HUDEP-2 (cell line): ENCODE measurements around the gene LMCD1.

Experiments
- DNase-seq, 76 experiments: peaks; one replicate each; lab custom pipeline; 2025; ENCODE audit not compliant: unreplicated experiment in 76 of 76; lab: John Stamatoyannopoulos, UW

The LMCD1 gene

DNA sequence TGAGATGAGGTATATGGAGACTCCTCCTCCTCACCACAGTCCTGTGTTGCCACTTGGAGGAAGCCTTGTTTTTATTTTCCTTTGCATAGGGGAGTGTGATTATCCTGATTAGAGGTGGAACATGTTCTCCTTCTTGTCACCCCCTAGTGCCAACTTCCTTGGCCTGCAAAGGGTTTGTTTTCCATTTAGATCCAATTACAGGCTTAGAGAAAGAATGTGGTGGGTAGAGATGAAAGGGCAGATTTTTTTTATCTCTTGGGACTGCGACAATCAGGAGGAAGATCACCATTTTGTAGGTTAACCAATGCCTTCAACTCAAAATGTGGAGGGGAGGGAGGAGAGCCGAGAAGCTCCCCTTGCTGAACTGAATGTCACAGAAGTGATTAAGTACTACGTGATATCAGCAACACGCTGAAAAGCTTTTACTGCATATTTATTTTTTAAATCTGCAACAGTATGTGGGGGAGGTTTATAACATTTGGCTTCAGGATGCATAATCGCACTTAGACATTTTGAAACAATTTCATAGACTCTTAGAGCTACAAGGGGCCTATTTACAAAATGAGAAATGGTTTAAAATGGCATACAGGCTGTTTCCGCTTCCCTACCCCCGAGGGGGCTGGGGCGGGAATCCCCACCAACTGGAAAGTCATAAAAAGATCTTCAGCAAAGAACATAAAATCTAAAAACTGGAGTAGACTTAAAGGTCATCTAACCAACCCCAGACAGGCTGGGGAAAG is 2.4 kb downstream of the LMCD1 start:
- peak in 4 of 76 experiments; percentile 6 to 19 (median 14) for DNase-seq

GRCh38 chr3:8504611-8504973 is 3.0 kb downstream of the LMCD1 start:
- no peak for DNase-seq

DNA sequence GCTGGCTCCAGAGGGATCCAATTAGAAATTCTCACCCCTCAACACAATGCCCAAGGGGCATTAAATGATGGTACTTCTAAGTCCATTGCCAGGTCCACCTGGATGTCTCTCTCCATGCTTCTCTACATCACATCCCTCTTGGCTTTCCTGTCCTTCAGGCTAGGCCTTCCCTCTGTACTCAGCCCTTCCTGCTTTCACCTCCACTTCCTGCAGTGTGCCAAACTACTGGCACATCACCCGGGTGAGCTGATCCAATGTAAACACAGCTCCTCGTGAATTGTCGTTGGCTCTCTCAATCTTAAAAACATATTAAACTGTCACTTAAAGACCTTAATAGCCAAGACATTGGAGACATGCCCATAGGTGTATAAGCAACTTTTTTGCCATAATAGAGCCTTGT is 4.0 kb downstream of the LMCD1 start:
- no peak for DNase-seq

DNA sequence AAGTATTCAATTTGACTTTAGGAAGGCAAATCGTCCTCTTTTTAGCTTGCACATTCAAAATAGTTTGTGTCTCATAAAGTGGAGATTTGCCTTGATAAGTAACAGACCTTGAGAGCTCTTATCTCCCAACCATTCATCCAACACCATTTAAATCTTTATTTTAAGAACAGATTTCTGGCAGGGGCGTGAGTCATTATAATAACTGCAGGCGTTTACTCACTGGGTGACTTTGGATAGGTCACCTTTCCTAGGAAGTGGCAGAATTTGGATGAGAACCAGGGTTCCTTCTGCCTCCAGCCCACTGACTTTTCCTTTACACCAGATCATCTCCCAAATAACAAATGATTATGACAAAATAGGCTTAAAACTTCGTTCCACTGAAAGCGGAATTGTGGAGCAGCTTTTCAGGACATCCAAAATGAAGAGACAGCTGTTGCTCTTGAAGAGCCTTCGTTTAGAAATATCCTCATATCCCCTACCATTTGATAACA is 5.0 kb downstream of the LMCD1 start:
- no peak for DNase-seq

- no peak for DNase-seq
Measured at GRCh38 chr3:8507496-8507895, 5.9 kb downstream of the LMCD1 start.

GRCh38 chr3:8509961-8510360 is 8.3 kb downstream of the LMCD1 start:
- no peak for DNase-seq

DNA sequence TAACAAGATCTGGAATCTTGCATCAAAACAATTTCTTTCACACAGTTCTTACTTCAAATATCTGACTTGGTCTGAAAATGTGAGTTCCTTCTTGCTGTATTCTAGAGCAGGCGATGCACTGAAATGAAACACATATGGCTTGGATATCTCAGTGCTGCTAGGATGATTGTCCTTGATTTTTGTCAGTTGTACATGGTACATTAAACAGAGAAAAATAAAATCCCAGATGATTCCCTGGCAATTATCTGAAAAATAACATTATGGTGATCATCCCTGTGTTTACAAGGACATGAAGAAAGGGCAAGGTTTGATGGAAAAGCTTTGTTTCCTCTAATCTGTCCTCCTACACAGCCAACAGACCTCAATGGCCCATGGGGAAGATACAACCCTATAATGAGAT is 10.6 kb downstream of the LMCD1 start:
- DNase-seq = no peak

DNA sequence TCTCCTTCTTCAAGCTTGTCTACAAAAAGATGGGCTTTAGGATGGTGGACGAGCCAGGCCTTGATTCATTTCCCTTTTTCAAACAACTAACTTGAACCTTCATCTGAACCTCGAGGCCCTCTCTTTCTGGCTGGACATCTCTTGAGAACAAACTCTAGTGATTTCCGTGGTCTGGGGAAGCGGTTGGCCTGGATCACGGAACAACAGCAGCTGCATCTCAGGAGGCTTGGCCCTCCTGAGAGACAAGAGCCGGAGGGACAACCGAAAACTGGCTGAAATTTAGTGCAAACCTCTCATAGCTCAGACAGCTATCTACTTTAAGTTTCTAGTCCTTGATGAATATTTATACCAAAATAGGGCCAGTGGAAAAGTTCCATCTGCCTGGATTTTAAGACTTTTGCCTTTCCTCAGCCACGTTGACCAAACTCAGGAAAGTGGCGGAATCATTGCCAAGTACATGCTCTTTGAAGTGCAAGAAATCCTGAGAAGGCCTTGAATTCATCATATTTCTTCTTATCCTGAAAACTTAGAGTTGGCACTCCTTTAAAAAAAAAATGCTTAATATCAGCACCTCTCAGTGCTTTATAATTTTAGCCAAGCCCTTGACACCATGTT is 14.5 kb downstream of the LMCD1 start:
- no peak for DNase-seq

- DNase-seq = no peak
Measured at GRCh38 chr3:8516783-8517182, 15.2 kb downstream of the LMCD1 start.

DNA sequence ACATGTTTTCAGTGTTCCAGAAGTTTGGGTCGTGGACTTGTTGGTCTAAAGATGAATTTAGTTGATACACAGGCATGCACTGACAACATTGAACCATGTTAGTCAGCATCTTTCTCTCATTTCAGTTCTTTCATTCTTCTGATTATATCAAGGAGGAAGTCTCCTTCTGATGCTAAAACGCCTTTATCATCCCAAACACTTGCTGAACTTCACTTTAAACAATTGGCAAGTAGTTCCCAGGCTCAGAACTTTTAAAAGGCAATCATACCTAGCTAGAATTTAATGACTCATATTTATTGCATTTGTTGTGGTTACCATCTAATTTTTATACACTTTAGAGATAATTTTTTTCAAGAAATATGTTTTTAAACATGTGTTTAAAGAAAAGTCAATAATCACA is 15.9 kb downstream of the LMCD1 start:
- peak in 9 of 76 experiments; percentile 5 to 57 (median 17) for DNase-seq

DNA sequence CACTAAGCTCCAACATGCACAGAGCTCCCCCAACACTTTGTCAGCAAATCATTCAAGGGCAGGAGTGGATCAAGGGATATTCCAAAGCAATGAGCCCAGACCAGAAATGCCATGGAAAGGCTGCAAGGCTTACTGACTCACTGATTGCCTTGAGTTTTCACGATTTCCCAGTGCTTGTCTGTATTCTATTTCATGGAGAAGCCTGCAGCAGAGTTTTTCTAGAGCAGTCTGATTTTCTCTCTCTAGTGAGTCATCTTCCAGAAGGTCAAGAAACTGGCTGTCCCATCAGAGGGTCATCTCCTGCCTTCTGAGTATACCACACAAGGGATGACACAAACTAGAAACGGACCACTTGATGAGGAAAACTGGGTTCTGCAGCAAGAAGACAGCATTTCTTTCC is 16.5 kb downstream of the LMCD1 start:
- no peak for DNase-seq

DNA sequence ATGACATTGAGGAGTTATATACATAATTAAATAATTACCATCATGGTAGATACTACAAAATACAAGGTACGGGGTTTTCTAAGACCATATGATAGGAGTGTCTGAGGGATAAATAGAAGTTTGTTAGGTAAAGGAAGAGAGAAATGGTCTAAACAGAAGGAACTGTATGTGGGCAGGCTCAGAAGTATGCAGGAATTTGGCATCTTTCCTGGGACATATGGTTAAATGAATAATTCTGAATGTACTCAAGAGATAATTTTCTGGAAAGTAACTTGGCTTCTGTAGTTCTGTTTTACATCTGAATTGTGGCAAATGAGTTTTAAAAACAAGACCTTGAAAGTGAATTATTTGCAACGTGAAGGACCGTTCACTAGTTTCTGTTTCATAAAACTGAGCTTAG is 17.5 kb downstream of the LMCD1 start:
- DNase-seq = no peak

- no peak for DNase-seq
Measured at GRCh38 chr3:8519774-8520448, 18.3 kb downstream of the LMCD1 start.

GRCh38 chr3:8520816-8521403 is 19.3 kb downstream of the LMCD1 start:
- no peak for DNase-seq

DNA sequence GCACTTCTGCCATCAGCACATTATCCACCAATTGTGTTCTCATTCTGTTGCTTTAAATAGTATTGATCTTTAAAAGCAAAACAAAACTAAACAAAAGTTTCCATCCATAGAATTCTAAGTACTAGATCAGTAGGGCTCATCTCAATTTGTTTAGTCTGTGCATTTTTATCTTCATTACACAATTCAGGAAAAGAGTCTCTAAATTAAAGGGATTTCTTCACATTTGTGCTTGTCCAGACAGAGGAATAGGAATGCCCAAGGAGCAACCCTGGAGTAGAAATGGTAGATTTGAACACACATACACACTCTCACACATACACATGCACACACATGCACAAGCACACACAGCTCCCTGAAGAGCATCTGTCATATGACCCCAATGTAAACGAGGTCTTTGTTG is 21.4 kb downstream of the LMCD1 start:
- no peak for DNase-seq

DNA sequence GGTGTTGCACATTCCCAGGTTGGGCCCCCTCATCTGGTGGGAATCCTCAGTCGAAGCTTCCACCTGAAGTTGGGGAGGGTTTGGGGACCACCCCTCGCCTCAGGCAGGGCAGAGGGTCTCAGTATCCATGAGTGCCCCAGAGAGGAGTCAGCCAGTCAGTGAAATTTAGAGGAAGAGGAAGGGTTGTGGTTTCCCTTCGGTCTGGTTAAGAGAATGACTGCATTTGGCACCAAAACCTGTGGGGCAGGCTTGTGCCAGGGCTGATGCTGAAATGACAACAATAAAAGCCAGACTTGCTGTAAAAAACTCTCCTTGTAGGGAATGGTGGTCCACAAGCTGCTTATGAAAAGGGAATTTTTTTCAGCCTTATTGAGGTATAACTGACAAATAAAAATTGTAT is 22.6 kb downstream of the LMCD1 start:
- DNase-seq = no peak

GRCh38 chr3:8524656-8525399 is 23.2 kb downstream of the LMCD1 start:
- no peak for DNase-seq

- DNase-seq = no peak
Measured at GRCh38 chr3:8525893-8526292, 24.3 kb downstream of the LMCD1 start.

GRCh38 chr3:8529181-8529637 is 27.6 kb downstream of the LMCD1 start:
- no peak for DNase-seq

DNA sequence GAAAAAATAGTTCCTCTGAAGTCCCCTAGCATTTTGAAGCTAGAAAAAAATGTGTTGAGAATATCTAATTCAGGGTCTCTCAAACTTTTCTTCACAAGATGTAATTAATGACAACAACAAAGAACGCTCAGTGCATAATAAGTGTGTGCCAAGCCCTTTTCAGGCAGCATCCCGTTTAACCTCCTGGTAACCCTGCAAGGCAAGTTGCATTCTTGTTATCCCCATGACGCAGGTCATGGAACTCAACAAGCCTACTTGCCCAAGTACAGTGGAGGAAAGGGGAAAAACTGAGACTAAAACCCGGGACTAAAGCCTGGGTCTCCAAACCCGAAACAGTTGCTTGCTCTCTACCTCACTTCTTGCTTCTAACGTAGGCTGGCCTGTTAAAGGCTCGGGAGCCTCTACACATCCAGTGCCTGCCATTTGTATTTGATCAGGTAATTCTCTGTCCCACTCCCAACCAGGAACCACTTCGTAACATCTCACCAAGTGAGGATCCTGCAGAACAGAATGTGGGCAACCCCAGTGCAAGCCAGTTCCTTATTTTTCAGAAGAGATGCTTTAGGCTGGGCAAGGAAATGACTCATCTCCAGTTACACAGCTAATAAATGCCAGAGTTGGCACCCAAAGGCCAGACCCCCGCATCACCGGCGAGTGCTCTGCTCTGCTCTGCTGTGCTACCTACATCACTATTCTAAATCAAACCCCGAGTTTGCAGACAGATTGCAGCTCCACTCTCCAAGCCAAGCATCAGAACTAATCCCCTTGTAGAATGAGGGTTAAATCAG is 28.3 kb downstream of the LMCD1 start:
- no peak for DNase-seq
